Cardiac muscle cell (in vitro differentiated cells and primary cell): Measurements from ENCODE around the gene PTPRZ1. TPM values are rescaled to one million over a fixed set of nuclear protein-coding genes. Genes with fewer than 3 reads are reported as not detected.

ENCODE experiments used
- DNase-seq, 2 donors: peaks; one replicate each; pipeline versions ENCODE4 v3.0.0 to v3.0.0-alpha.2; 2010 to 2017; ENCODE audit warnings: low read depth in 1 of 2, low spot score in 1 of 2
- H3K27ac ChIP-seq: fragments of 200-600 bp; sonication (generic); 2 replicates; pipeline ENCODE4 v1.5.1; 2016
- H3K27me3 ChIP-seq: fragments of 200-600 bp; sonication (generic); 2 replicates; pipeline ENCODE4 v1.6.0; 2016; ENCODE audit warnings: control low read depth
- H3K36me3 ChIP-seq: fragments of 200-600 bp; sonication (generic); 2 replicates; pipeline ENCODE4 v1.5.1; 2016; ENCODE audit warnings: control low read depth
- H3K4me1 ChIP-seq: fragments of 200-600 bp; sonication (generic); 2 replicates; pipeline ENCODE4 v1.8.1; 2017; ENCODE audit warnings: low read depth, mild to moderate bottlenecking, mixed run types
- H3K4me3 ChIP-seq: fragments of 200-600 bp; sonication (generic); 2 replicates; pipeline ENCODE4 v1.5.1; 2016; ENCODE audit warnings: mild to moderate bottlenecking
- H3K9me3 ChIP-seq: fragments of 200-600 bp; sonication (generic); 2 replicates; pipeline ENCODE4 v1.5.1; 2017; ENCODE audit warnings: low read depth, mild to moderate bottlenecking, control low read depth
- polyA plus RNA-seq: library from polyadenylated mRNA; unstranded; fragments of >200 nt; fragmentation: Nextera tagmentation; extraction: Ambion mirVana; gene quantifications from 2 replicates; pipeline ENCODE4 v1.2.1, GENCODE V29; 2016
- total RNA-seq: library from RNA; depleted of rRNA; stranded (reverse); fragments of >200 nt; gene quantifications from 2 replicates; pipeline ENCODE4 v1.2.3, GENCODE V29; 2016
- TF ChIP-seq, protein P1 (sequence below): IDR thresholded peaks from 2 replicates; pipeline ENCODE4 v1.5.1; 2012; ENCODE audit warnings: low read depth, mild to moderate bottlenecking, low read length

Gene PTPRZ1
- total and polyA plus RNA-seq, 2 experiments from 2014 or later = 0.33 to 0.57 TPM

DNA sequence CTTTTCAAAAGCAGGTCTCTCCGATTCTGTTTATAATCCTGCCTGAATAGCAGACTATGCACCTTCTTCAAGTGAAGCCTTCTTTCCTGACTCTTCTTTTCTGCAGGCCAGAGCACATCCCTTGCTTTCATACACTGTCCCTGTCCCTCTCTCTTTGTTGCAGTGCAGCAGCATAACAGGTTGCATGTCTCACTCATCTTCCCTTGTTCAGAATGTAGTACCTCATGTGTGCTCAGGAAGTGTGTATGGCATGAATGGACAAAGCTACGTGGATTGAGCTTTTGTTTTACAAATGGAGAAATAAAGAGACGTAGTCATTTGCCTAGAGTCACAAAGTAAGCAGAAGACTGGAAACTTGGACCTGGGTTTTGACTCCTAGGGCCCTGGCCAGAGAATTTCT lies 68.0 kb downstream of the PTPRZ1 start:
- TF ChIP-seq, protein P1, sequence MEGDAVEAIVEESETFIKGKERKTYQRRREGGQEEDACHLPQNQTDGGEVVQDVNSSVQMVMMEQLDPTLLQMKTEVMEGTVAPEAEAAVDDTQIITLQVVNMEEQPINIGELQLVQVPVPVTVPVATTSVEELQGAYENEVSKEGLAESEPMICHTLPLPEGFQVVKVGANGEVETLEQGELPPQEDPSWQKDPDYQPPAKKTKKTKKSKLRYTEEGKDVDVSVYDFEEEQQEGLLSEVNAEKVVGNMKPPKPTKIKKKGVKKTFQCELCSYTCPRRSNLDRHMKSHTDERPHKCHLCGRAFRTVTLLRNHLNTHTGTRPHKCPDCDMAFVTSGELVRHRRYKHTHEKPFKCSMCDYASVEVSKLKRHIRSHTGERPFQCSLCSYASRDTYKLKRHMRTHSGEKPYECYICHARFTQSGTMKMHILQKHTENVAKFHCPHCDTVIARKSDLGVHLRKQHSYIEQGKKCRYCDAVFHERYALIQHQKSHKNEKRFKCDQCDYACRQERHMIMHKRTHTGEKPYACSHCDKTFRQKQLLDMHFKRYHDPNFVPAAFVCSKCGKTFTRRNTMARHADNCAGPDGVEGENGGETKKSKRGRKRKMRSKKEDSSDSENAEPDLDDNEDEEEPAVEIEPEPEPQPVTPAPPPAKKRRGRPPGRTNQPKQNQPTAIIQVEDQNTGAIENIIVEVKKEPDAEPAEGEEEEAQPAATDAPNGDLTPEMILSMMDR = no peak
- no peak for DNase-seq
- H3K27me3 ChIP-seq = no peaks in the 10 kb centered on the region
- no peak overlapping the region for H3K27ac ChIP-seq
- no peak overlapping the region for H3K4me3 ChIP-seq
- H3K4me1 ChIP-seq = no peaks in the 10 kb centered on the region
- H3K36me3 ChIP-seq = no peaks in the 10 kb centered on the region
- no peaks in the 10 kb centered on the region for H3K9me3 ChIP-seq

DNA sequence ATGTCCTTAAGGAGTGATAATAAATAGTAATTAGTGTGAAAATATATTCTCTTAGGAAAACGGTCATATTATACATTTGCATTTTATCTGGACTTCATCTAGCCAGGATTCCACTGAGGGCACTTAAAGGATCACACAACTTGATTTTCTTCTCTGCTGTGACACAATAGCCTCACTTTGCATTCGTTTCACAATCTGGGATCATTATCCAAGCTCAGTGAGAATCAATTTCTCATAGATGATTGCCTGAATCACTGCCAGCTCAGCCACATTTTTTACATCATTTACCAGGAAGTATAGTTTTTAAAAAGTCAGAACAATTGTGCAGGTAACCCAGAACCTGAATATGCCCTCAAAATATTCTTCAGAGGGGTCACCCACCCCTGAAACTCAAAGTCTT lies 68.9 kb downstream of the PTPRZ1 start:
- TF ChIP-seq, protein P1 = no peak
- no peaks in the 10 kb centered on the region for H3K9me3 ChIP-seq
- no peaks in the 10 kb centered on the region for H3K4me1 ChIP-seq
- H3K27me3 ChIP-seq = no peaks in the 10 kb centered on the region
- H3K36me3 ChIP-seq = no peaks in the 10 kb centered on the region
- no peak for DNase-seq
- H3K27ac ChIP-seq = no peak overlapping the region
- H3K4me3 ChIP-seq = no peak overlapping the region

DNA sequence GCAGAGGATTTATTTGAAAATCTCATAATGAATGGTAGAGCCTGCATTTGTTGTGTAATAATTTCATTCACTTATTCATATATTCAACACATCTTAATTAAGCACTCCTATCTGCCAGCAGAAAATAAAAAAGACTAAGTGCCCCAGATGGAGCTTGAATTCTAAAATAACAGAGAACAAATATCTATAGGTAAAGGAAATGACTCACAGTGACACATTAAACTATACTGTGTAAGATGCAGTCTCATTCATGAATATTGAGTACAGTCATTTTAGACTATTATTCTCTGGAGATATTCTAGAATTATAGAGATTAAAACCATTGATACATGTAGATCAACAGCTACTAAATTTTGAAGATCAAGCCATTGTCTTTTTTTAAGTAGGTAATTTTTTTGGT lies 72.1 kb downstream of the PTPRZ1 start:
- TF ChIP-seq, protein P1 = no peak
- Histone ChIP-seq H3K4me1 (no peaks in the 10 kb centered on the region), H3K27ac (no peak overlapping the region), H3K4me3 (no peak overlapping the region), H3K27me3 (no peaks in the 10 kb centered on the region), H3K9me3 (no peaks in the 10 kb centered on the region), H3K36me3 (no peaks in the 10 kb centered on the region)
- no peak for DNase-seq

DNA sequence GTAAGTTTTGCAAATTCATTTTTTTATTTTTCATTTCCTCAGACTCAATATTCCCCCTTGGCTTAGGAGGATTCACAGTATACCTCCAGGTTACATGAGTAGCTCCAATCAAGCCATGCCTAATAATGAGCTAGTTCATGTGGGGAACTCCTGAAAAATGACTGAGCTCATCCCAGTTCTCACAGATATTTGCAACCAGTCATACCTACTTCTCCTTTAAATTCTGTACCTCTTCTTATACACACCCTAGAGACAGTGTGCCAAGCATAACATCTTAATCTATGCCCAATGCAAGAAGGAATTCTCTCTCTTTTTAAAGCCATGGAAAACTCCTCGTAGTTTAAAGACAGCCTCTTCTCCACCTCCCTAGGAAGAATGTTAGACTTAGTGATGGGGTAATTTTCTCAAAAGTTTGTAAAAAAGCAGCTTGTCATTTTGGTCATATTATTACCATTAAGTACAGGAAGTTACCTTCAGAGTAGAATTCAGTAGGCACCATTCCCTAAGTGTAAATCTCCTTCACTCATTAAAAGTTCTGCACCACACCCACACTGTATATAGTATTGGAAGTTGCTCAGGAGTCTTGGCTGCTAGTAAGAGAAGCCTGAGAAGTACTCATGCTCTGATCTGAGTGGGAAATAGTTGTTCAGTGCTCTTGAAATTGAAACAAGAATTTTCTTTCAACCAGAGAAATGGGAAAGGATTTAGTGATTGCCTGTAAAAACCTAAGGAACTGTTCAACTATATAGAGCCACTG lies 72.7 kb downstream of the PTPRZ1 start:
- Histone ChIP-seq H3K4me3 (no peak overlapping the region), H3K9me3 (no peaks in the 10 kb centered on the region), H3K27ac (no peak overlapping the region), H3K27me3 (no peaks in the 10 kb centered on the region), H3K36me3 (no peaks in the 10 kb centered on the region), H3K4me1 (no peaks in the 10 kb centered on the region)
- DNase-seq = no peak
- TF ChIP-seq, protein P1 = no peak

DNA sequence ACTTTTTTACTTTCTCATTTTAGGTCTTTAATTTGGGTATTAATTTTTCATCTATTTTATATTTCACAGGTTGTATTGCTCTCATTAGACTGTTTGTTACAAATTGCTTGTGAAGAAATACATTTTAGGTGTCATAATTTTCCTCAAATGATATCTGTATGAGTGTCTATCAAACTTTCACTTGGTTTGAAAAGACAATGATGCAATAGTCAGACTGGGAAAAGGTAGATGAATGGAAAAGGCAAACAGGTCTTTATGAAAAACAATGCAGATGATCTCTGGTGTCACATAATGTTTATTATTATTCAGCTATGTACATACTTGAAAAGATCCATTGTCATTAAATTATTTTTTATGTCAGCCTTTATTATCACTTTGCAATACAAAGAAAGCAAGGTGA lies 80.2 kb downstream of the PTPRZ1 start:
- no peaks in the 10 kb centered on the region for H3K9me3 ChIP-seq
- no peaks in the 10 kb centered on the region for H3K27me3 ChIP-seq
- TF ChIP-seq, protein P1 = no peak
- no peak overlapping the region for H3K4me3 ChIP-seq
- no peaks in the 10 kb centered on the region for H3K36me3 ChIP-seq
- no peak overlapping the region for H3K27ac ChIP-seq
- DNase-seq = no peak
- no peaks in the 10 kb centered on the region for H3K4me1 ChIP-seq
